ENCODE data around the gene KRT6B. TPM values are rescaled to one million over a fixed set of nuclear protein-coding genes. Genes with fewer than 3 reads are reported as not detected.
"Not testable (repeated sequence)": the region's sequence is repeated elsewhere in the genome, so short reads cannot be mapped to it uniquely, and the experiment has no call there.

The KRT6B gene
- total and polyA plus RNA-seq, 4 donors: 0.18 TPM; not detected in 3

DNA sequence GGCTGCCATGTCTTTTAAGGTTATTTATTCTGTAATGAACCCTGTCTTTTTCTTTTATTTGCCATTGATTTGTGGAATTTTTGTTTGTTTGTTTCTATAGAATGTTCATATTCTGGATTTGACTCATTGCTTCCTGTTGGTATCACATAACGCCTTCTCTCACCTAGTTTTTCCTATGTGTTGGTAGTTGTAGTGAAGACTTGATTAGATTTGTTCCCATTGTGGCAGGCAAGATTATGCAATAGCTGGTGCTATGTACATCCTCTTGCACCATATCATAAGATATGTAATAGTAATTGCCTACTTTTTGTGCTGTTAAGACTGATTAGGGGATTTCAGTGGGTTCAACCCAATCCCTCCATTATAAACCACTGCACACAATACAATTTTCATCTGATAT lies 3.9 kb upstream of the KRT6B start:
- Histone ChIP-seq H3K27me3 (ENCODE audit: control insufficient read depth in 1 of 2, insufficient read depth in 2 of 2, low read length in 1 of 2) (no peaks in the 10 kb centered on the region), H3K36me3 (ENCODE audit: control insufficient read depth in 1 of 2, insufficient read depth in 2 of 2, low read length in 1 of 2) (no peaks in the 10 kb centered on the region), H3K4me3 (ENCODE audit: low read length in 2 of 2) (no peak overlapping the region), H3K4me1 (ENCODE audit: control insufficient read depth in 1 of 2, insufficient read depth in 2 of 2, low read length in 2 of 2) (no peaks in the 10 kb centered on the region), H3K9me3 (ENCODE audit: control insufficient read depth, low read length) (no peaks in the 10 kb centered on the region), H3K27ac (ENCODE audit: low read depth in 1 of 2, low read length in 2 of 2) (no peak overlapping the region)
- ATAC-seq (ENCODE audit: low FRiP score): no peak
- WGBS, 2 donors: 74 to 88% methylated on average over 1 of the region's 1 CpG
- no peak for DNase-seq
- intact Hi-C loops (cut with DNase I): no loop called here

DNA sequence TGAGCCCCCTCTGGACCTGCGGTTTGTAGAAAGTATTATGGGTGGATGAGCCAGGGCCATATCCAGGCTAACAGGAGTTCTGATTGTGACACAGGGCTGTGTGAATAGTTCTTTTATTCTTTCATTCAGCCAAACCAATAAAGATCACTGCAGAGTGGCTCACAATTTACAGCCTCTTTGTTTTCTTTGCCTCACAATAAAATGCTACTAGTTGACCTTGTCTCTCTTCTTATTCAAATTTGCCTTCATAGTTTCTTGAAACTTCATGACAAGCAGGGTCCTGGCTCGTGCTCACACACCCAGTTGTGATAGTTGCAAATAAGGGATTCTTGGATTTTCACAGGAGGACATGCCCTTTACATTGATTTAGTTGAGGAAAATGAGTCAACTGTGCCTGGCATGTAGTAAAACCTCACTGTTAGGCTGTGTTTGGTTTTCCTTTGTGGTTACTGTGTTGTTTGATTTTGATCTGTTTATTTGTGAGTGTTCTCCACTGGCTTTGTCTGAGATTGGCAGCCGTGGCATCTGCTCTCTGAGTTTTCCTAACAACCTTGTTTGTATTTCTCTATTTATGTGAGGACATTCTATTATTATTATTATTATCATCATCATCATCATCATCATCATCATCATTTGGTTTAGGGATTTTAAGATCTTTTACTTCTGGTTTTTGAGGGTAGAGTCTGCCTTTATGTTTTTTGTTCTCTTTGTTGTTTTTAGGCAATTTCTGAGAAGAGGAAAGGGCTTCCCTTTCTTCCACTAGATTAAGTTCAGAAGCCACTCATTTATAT lies 2.7 kb upstream of the KRT6B start:
- no peak for ATAC-seq (ENCODE audit: low FRiP score)

DNA sequence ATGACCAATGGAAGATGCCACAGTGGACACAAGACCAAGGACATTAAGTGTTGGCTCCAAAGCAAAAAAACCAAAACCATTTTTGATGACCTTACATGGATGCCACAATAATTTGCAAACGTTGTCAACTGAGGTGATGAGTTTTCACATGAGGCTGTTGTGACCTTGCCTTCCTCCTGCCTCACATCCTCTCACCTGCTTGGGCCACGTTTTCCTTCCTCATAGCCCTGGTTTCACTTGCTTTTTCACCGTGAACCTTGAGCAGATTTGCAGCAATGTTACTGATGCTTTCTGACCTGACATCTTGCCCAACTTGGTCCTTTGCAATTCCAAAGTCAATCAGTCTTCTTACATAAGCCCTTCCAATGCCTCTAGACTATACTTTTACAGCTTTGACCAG lies 3.7 kb downstream of the KRT6B start:
- intact Hi-C loops (cut with DNase I): no loop called here
- H3K27me3 ChIP-seq (ENCODE audit: control insufficient read depth in 1 of 2, insufficient read depth in 2 of 2, low read length in 1 of 2): no peaks in the 10 kb centered on the region
- no peak overlapping the region for H3K4me3 ChIP-seq (ENCODE audit: low read length in 2 of 2)
- no peaks in the 10 kb centered on the region for H3K4me1 ChIP-seq (ENCODE audit: control insufficient read depth in 1 of 2, insufficient read depth in 2 of 2, low read length in 2 of 2)
- WGBS, 2 donors: 61 to 64% methylated on average over 3 of the region's 3 CpGs
- DNase-seq (no peak), ATAC-seq (ENCODE audit: low FRiP score) (no peak)
- H3K9me3 ChIP-seq (ENCODE audit: control insufficient read depth, low read length): no peaks in the 10 kb centered on the region
- no peaks in the 10 kb centered on the region for H3K36me3 ChIP-seq (ENCODE audit: control insufficient read depth in 1 of 2, insufficient read depth in 2 of 2, low read length in 1 of 2)
- H3K27ac ChIP-seq (ENCODE audit: low read depth in 1 of 2, low read length in 2 of 2): no peak overlapping the region

More for the DNA sequence above, 2.7 kb upstream of the KRT6B start:
- WGBS, 2 donors: 54 to 58% methylated on average over 3 of the region's 3 CpGs
- Histone ChIP-seq H3K27ac (ENCODE audit: low read depth in 1 of 2, low read length in 2 of 2) (no peak overlapping the region), H3K27me3 (ENCODE audit: control insufficient read depth in 1 of 2, insufficient read depth in 2 of 2, low read length in 1 of 2) (no peaks in the 10 kb centered on the region), H3K36me3 (ENCODE audit: control insufficient read depth in 1 of 2, insufficient read depth in 2 of 2, low read length in 1 of 2) (no peaks in the 10 kb centered on the region), H3K4me1 (ENCODE audit: control insufficient read depth in 1 of 2, insufficient read depth in 2 of 2, low read length in 2 of 2) (no peaks in the 10 kb centered on the region), H3K9me3 (ENCODE audit: control insufficient read depth, low read length) (no peaks in the 10 kb centered on the region), H3K4me3 (ENCODE audit: low read length in 2 of 2) (no peak overlapping the region)
- no peak for DNase-seq
- intact Hi-C loops (cut with DNase I): no loop called here

DNA sequence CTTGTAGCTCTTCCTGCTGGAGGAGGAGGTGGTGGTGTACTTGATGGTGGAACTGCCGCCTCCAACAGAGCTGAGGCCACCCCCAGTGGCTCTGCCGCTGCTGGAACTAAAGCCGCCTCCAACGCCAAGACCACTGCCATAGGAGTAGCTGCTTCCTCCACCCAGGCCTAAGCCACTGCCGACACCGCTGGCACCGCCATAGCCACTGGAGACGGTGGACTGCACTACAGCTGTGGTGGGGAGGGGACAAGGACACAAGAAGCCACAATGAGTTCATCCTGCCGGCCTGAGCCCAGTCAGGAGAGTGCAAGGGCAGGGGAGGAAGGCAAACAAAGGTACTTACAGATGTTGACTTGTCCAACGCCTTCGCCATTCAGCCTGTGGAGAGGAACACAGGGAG lies 4.8 kb downstream of the KRT6B start:
- H3K4me1 ChIP-seq (ENCODE audit: control insufficient read depth in 1 of 2, insufficient read depth in 2 of 2, low read length in 2 of 2); H3K9me3 ChIP-seq (ENCODE audit: control insufficient read depth, low read length); DNase-seq; H3K36me3 ChIP-seq (ENCODE audit: control insufficient read depth in 1 of 2, insufficient read depth in 2 of 2, low read length in 1 of 2); intact Hi-C loops (cut with DNase I); H3K4me3 ChIP-seq (ENCODE audit: low read length in 2 of 2); H3K27me3 ChIP-seq (ENCODE audit: control insufficient read depth in 1 of 2, insufficient read depth in 2 of 2, low read length in 1 of 2); H3K27ac ChIP-seq (ENCODE audit: low read depth in 1 of 2, low read length in 2 of 2): not testable (repeated sequence)
- WGBS, 2 donors: 93 to 95% methylated on average over 11 of the region's 11 CpGs
- peak; percentile 17 for ATAC-seq (ENCODE audit: low FRiP score)

DNA sequence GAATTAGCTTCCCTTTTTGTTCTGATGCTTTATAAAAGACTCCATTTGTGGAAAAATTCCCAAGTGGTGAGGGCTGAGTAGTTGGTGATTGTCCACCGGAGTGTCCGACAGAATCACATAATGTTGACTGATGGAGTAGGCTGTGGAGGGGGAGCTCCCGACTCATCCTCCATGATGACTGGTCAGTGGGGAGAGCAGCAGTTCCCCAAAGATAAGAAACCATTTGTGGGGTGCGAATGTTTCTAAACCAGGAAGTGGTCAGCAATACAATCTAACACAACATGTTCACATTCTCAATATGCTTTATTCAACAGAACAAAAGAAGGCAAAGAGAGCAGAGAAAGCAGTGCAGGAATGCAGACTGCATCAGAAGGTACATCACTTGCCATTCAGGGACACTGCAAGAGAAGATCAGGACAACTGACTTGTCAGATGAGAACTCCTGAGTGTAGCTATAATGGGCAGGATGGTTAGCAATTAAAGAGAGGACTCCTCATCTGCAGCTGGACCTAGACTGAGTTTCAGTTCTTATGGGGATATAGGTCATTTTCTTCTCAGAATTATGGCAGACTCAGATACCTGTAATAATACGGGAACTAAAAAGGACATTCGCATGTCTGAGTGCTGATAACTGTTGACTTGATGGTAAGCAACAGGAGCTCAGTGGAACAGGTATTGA lies 5.4 kb downstream of the KRT6B start:
- 85 to 88% methylated on average over 6 of the region's 6 CpGs for WGBS, 2 donors
- DNase-seq (no peak), ATAC-seq (ENCODE audit: low FRiP score) (no peak)
- intact Hi-C loops (cut with DNase I): no loop called here
- Histone ChIP-seq H3K4me3 (ENCODE audit: low read length in 2 of 2) (no peak overlapping the region), H3K9me3 (ENCODE audit: control insufficient read depth, low read length) (peaks cover 1% of the 10 kb centered on the region), H3K36me3 (ENCODE audit: control insufficient read depth in 1 of 2, insufficient read depth in 2 of 2, low read length in 1 of 2) (no peaks in the 10 kb centered on the region), H3K27me3 (ENCODE audit: control insufficient read depth in 1 of 2, insufficient read depth in 2 of 2, low read length in 1 of 2) (no peaks in the 10 kb centered on the region), H3K4me1 (ENCODE audit: control insufficient read depth in 1 of 2, insufficient read depth in 2 of 2, low read length in 2 of 2) (no peaks in the 10 kb centered on the region), H3K27ac (ENCODE audit: low read depth in 1 of 2, low read length in 2 of 2) (no peak overlapping the region)

DNA sequence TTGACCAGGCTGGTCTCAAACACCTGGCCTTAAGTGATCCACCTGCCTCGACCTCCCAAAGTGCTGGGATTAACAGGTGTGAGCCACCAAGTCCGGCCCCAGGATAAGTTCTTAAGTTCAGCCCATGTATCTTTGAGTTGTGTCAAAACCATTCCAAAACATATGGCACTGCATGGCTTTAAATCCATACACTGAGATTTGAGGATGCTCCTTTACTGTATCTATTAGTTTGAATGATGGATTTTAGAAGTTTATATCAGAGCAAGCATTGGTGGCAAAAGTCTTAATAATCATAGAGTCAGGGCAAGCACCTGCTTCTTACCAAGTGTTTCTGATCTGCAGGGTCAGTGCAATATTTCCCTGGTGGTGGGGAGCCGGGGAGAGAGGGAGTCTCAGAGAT lies 6.1 kb downstream of the KRT6B start:
- Histone ChIP-seq H3K9me3 (ENCODE audit: control insufficient read depth, low read length) (peaks cover 1% of the 10 kb centered on the region), H3K4me1 (ENCODE audit: control insufficient read depth in 1 of 2, insufficient read depth in 2 of 2, low read length in 2 of 2) (no peaks in the 10 kb centered on the region), H3K36me3 (ENCODE audit: control insufficient read depth in 1 of 2, insufficient read depth in 2 of 2, low read length in 1 of 2) (no peaks in the 10 kb centered on the region), H3K27ac (ENCODE audit: low read depth in 1 of 2, low read length in 2 of 2) (no peak overlapping the region), H3K27me3 (ENCODE audit: control insufficient read depth in 1 of 2, insufficient read depth in 2 of 2, low read length in 1 of 2) (no peaks in the 10 kb centered on the region), H3K4me3 (ENCODE audit: low read length in 2 of 2) (no peak overlapping the region)
- ATAC-seq (ENCODE audit: low FRiP score) (no peak), DNase-seq (no peak)
- 50 to 64% methylated on average over 3 of the region's 3 CpGs for WGBS, 2 donors
- intact Hi-C loops (cut with DNase I): no loop called here

DNA sequence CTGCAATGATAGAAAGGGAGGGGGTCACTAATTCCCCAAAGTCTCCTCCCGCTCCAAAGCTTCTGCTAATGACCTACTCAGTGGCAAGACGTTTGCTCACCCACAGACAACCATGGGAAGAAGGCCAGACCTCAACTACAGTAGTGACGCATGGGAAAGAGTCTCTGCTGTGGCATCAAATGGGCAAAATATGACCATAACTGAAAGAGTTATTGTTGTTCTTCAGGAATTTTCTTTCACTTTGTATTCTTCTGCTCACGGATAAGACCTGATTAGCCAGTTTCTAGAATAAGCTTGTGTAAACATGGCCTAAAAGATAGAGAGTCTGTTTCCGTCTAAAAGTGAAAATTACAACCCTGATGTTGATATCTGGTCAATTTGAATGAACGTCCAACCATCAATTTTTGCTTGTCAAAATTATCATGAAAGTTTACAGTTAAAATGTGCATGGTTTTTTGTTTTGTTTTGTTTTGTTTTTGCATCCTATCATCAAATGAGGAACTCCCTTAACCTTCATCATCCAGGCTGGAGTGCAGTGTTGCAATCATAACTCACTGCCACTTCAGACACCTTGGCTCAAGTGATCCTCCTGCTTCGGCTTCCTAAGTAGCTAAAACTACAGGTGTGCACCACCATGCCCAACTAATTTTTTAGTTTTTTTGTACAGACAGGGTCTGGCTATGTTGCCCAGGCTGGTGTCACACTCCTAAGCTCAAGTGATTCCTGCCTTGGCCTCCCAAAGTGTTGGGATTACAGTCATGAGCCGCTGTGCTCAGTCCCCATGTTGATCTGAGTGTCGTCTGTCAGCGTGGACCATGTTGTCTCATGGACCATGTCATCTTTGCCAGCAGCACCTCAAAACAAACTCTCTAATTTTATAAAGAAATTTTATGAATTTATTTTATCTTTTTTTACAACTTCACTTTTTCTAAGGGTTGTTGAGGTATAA lies 7.0 kb downstream of the KRT6B start:
- WGBS, 2 donors: 60 to 65% methylated on average over 10 of the region's 10 CpGs
- no peak for ATAC-seq (ENCODE audit: low FRiP score)
- H3K27me3 ChIP-seq (ENCODE audit: control insufficient read depth in 1 of 2, insufficient read depth in 2 of 2, low read length in 1 of 2): no peaks in the 10 kb centered on the region
- H3K36me3 ChIP-seq (ENCODE audit: control insufficient read depth in 1 of 2, insufficient read depth in 2 of 2, low read length in 1 of 2): no peaks in the 10 kb centered on the region
- H3K27ac ChIP-seq (ENCODE audit: low read depth in 1 of 2, low read length in 2 of 2): no peak overlapping the region
- no peaks in the 10 kb centered on the region for H3K4me1 ChIP-seq (ENCODE audit: control insufficient read depth in 1 of 2, insufficient read depth in 2 of 2, low read length in 2 of 2)
- DNase-seq: no peak
- intact Hi-C loops (cut with DNase I): no loop called here
- H3K9me3 ChIP-seq (ENCODE audit: control insufficient read depth, low read length): peaks cover 1% of the 10 kb centered on the region
- H3K4me3 ChIP-seq (ENCODE audit: low read length in 2 of 2): no peak overlapping the region

DNA sequence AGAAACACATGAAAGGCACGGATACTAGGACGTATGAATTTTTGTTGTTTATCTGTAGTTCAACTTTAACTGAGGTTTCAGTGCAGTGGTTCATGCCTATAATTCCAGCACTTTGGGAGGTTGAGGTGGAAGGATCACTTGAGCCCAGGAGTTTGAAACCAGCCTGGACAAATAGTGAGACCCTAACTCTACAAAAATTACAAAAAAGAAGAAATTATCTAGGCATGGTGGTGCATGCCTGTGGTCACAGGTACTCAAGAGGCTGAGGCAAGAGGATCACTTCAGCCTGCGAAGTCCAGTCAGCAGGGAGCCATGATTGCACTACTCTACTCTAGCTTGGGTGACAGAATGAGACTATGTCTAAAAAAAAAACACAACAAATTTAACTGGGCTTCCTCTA lies 8.0 kb downstream of the KRT6B start:
- DNase-seq (no peak), ATAC-seq (ENCODE audit: low FRiP score) (no peak)
- Histone ChIP-seq H3K4me1 (ENCODE audit: control insufficient read depth in 1 of 2, insufficient read depth in 2 of 2, low read length in 2 of 2) (no peaks in the 10 kb centered on the region), H3K36me3 (ENCODE audit: control insufficient read depth in 1 of 2, insufficient read depth in 2 of 2, low read length in 1 of 2) (no peaks in the 10 kb centered on the region), H3K9me3 (ENCODE audit: control insufficient read depth, low read length) (peaks cover 1% of the 10 kb centered on the region), H3K27ac (ENCODE audit: low read depth in 1 of 2, low read length in 2 of 2) (no peak overlapping the region), H3K4me3 (ENCODE audit: low read length in 2 of 2) (no peak overlapping the region), H3K27me3 (ENCODE audit: control insufficient read depth in 1 of 2, insufficient read depth in 2 of 2, low read length in 1 of 2) (no peaks in the 10 kb centered on the region)
- intact Hi-C loops (cut with DNase I): no loop called here
- WGBS, 2 donors: 77 to 87% methylated on average over 3 of the region's 3 CpGs
